SK-N-SH (cell line): ENCODE measurements around the gene RAET1E.
"Not testable (repeated sequence)": the region's sequence is repeated elsewhere in the genome, so short reads cannot be mapped to it uniquely, and the experiment has no call there.

Experiments
- GATA2 ChIP-seq: sonication (generic); formaldehyde crosslinking; IDR thresholded peaks from 2 replicates; pipeline ENCODE4 v1.5.0; 2020; ENCODE audit warnings: mild to moderate bottlenecking, missing genetic modification reagents
- RFX5 ChIP-seq: IDR thresholded peaks from 2 replicates; pipeline ENCODE4 v1.6.1; 2012; ENCODE audit warnings: mild to moderate bottlenecking, improper control_type of control experiment, low read length
- TF ChIP-seq, protein P1 (sequence below): IDR thresholded peaks from 2 replicates; pipeline ENCODE4 v1.4.0; 2012; ENCODE audit warnings: low read depth, borderline replicate concordance

DNA sequence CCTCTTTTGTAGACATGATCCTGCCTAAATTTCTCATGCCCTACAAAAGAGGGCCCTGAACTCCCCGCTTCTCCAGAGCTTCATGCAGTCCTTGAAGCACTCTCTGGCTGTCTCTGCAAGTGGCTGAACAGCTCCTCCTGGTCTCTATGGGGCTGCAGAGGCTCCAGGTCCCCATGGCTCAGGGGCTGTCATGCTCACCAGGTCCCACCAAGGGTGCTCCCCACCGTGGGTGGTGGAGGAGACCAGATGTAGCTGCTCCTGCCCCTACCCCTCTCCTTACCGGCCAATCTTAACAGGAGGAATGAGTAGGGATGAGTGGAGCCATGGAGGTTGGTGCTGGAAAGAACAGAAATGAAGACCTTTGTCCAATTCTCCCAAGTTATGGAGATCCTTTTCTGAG is 14.8 kb upstream of the RAET1E start:
- not testable (repeated sequence) for TF ChIP-seq RFX5, GATA2
- TF ChIP-seq, protein P1, sequence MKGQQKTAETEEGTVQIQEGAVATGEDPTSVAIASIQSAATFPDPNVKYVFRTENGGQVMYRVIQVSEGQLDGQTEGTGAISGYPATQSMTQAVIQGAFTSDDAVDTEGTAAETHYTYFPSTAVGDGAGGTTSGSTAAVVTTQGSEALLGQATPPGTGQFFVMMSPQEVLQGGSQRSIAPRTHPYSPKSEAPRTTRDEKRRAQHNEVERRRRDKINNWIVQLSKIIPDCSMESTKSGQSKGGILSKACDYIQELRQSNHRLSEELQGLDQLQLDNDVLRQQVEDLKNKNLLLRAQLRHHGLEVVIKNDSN = not testable (repeated sequence)
